ENCODE results near the gene WAC. TPM values are rescaled to one million over a fixed set of nuclear protein-coding genes. Genes with fewer than 3 reads are reported as not detected.

The WAC gene
- polyA plus RNA-seq, 1 of the 3 experiments (the other 2 are of a cell fraction) = 31.1 TPM

- TF ChIP-seq FOSL2 (IDR thresholded peaks at IDR 0.05; ENCODE audit: borderline replicate concordance, low read depth) = no peak
- no peak for TF ChIP-seq RXRA (IDR thresholded peaks at IDR 0.05; ENCODE audit: borderline replicate concordance, low read depth)
- TF ChIP-seq CTCF (IDR thresholded peaks at IDR 0.05) = no peak
- no peak for TF ChIP-seq NFIC (IDR thresholded peaks at IDR 0.05; ENCODE audit: borderline replicate concordance)
- no peak for TF ChIP-seq IRF3 (IDR thresholded peaks at IDR 0.05; ENCODE audit: low read depth, low read length)
- TF ChIP-seq SMC3 (IDR thresholded peaks at IDR 0.05; ENCODE audit: low read depth, low read length) = no peak
These were observed 68.1 kb downstream of the WAC start (continued) for GRCh38 chr10:28601012-28601411.

GRCh38 chr10:28604567-28605536 lies 71.9 kb downstream of the WAC start:
- POLR2A ChIA-PET = no interaction called here
- DNase-seq = no peak
- H3K9me2 ChIP-seq = no peaks in the 10 kb centered on the region
- no peak overlapping the region for H3K9ac ChIP-seq
- WGBS (ENCODE audit: low lambda C conversion rate) = 87% methylated on average over 12 of the region's 12 CpGs
- H3K27ac ChIP-seq (ENCODE audit: low read depth in 2 of 2, low read length in 1 of 2) = no peak overlapping the region
- H4K20me1 ChIP-seq (ENCODE audit: insufficient read depth) = peaks cover 83% of the 10 kb centered on the region
- no peaks in the 10 kb centered on the region; a peak in 1 of 4 replicates for H3K4me1 ChIP-seq (ENCODE audit: control insufficient read depth in 1 of 2, insufficient read depth in 2 of 2, low read depth in 1 of 2, low read length in 1 of 2)
- peaks cover 34 to 46% of the 10 kb centered on the region in 2 experiments for H3K36me3 ChIP-seq (replicated peaks in 1 of 2; ENCODE audit: control insufficient read depth in 1 of 2, insufficient read depth in 2 of 2, low read length in 1 of 2)
- H3K79me2 ChIP-seq (ENCODE audit: insufficient read depth) = peaks cover 88% of the 10 kb centered on the region
- no peaks in the 10 kb centered on the region for H3K9me3 ChIP-seq
- CTCF ChIA-PET = interaction anchor here (1.7 kb wide), 1 partner anchor 23 kb away, joined by 7 read pairs; no protein-coding TSS in a partner anchor
- H3K4me3 ChIP-seq (ENCODE audit: low read depth in 2 of 2, low read length in 1 of 2) = no peak overlapping the region
- no peak overlapping the region for H3K4me2 ChIP-seq
- H2AFZ ChIP-seq (ENCODE audit: low read depth) = no peak overlapping the region
- H3F3A ChIP-seq (replicated peaks; ENCODE audit: insufficient read depth) = no peaks in the 10 kb centered on the region
- no peaks in the 10 kb centered on the region for H3K27me3 ChIP-seq (ENCODE audit: insufficient read depth)
- TF ChIP-seq, protein P1, sequence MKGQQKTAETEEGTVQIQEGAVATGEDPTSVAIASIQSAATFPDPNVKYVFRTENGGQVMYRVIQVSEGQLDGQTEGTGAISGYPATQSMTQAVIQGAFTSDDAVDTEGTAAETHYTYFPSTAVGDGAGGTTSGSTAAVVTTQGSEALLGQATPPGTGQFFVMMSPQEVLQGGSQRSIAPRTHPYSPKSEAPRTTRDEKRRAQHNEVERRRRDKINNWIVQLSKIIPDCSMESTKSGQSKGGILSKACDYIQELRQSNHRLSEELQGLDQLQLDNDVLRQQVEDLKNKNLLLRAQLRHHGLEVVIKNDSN (IDR thresholded peaks at IDR 0.05; ENCODE audit: borderline replicate concordance, low read depth) = no peak
- TF ChIP-seq RXRA (IDR thresholded peaks at IDR 0.05; ENCODE audit: borderline replicate concordance, low read depth) (no peak), FOSL2 (IDR thresholded peaks at IDR 0.05; ENCODE audit: borderline replicate concordance, low read depth) (no peak), FOXJ3 (CRISPR knock-in tag; IDR thresholded peaks at IDR 0.05) (no peak), RFX5 (IDR thresholded peaks at IDR 0.05; ENCODE audit: low read length) (no peak), TAF1 (IDR thresholded peaks at IDR 0.05; ENCODE audit: borderline replicate concordance, low read depth, low read length) (no peak), MEF2A (IDR thresholded peaks at IDR 0.05; ENCODE audit: borderline replicate concordance, low read depth) (no peak), JUND (IDR thresholded peaks at IDR 0.05) (no peak), ZBTB33 (IDR thresholded peaks at IDR 0.05; ENCODE audit: borderline replicate concordance, low read depth) (no peak), TEAD4 (IDR thresholded peaks at IDR 0.05; ENCODE audit: borderline replicate concordance, insufficient read depth) (no peak), RCOR1 (IDR thresholded peaks at IDR 0.05; ENCODE audit: low read length) (no peak), YY1 (IDR thresholded peaks at IDR 0.05; ENCODE audit: low read depth) (no peak), IRF3 (IDR thresholded peaks at IDR 0.05; ENCODE audit: low read depth, low read length) (no peak), FOXM1 (IDR thresholded peaks at IDR 0.05; ENCODE audit: low read depth) (no peak), TCF12 (IDR thresholded peaks at IDR 0.05) (no peak)
- TF ChIP-seq, protein P2, sequence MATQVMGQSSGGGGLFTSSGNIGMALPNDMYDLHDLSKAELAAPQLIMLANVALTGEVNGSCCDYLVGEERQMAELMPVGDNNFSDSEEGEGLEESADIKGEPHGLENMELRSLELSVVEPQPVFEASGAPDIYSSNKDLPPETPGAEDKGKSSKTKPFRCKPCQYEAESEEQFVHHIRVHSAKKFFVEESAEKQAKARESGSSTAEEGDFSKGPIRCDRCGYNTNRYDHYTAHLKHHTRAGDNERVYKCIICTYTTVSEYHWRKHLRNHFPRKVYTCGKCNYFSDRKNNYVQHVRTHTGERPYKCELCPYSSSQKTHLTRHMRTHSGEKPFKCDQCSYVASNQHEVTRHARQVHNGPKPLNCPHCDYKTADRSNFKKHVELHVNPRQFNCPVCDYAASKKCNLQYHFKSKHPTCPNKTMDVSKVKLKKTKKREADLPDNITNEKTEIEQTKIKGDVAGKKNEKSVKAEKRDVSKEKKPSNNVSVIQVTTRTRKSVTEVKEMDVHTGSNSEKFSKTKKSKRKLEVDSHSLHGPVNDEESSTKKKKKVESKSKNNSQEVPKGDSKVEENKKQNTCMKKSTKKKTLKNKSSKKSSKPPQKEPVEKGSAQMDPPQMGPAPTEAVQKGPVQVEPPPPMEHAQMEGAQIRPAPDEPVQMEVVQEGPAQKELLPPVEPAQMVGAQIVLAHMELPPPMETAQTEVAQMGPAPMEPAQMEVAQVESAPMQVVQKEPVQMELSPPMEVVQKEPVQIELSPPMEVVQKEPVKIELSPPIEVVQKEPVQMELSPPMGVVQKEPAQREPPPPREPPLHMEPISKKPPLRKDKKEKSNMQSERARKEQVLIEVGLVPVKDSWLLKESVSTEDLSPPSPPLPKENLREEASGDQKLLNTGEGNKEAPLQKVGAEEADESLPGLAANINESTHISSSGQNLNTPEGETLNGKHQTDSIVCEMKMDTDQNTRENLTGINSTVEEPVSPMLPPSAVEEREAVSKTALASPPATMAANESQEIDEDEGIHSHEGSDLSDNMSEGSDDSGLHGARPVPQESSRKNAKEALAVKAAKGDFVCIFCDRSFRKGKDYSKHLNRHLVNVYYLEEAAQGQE (IDR thresholded peaks at IDR 0.05; ENCODE audit: low read depth, low read length) = no peak

Data from SK-N-SH (cell line).